ENCODE measurements around the gene CCDC171. TPM values are rescaled to one million over a fixed set of nuclear protein-coding genes. Genes with fewer than 3 reads are reported as not detected.

CCDC171 gene
- polyA plus RNA-seq, 1 donor from 2014 or later = 9.1 TPM

DNA sequence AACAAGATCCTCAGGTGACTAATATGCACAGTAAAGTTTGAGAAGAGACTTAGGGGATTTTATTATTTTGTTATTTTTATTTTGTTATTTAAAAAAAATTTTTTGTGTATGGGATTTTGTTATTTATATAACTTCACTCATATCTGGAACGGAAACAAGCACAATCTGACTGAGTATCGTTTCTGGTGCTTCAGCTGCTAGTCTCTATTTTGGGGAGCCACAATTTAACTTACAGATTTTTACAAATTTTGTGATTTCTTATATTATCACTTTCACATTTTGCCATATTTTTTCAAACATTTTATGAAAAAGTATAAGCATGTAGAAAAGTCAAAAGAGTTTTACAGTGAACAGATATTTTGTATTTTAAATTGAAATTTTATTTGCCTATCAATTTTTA lies 208.7 kb downstream of the CCDC171 start:
- Histone ChIP-seq H3K27ac (ENCODE audit: low read length) (no peak overlapping the region), H3F3A (ENCODE audit: insufficient read depth, low read length, poor library complexity, severe bottlenecking) (no peaks in the 10 kb centered on the region), H3K27me3 (ENCODE audit: insufficient read depth, low read depth, low read length) (no peaks in the 10 kb centered on the region), H3K4me3 (ENCODE audit: low read length) (no peak overlapping the region), H4K20me1 (ENCODE audit: insufficient read depth) (no peaks in the 10 kb centered on the region), H2AFZ (ENCODE audit: low read depth, low read length) (no peak overlapping the region), H3K9me3 (ENCODE audit: low read length) (no peaks in the 10 kb centered on the region), H3K79me2 (replicated peaks; ENCODE audit: insufficient read depth, low read length) (no peaks in the 10 kb centered on the region), H3K9ac (ENCODE audit: low read length) (no peak overlapping the region), H3K36me3 (ENCODE audit: insufficient read depth, low read length) (no peaks in the 10 kb centered on the region), H3K4me2 (ENCODE audit: low read length) (no peak overlapping the region), H3K9me2 (ENCODE audit: insufficient read depth, low read length) (no peaks in the 10 kb centered on the region)
- no peak for TF ChIP-seq SMC3 (conservative IDR thresholded peaks at IDR 0.05; ENCODE audit: poor library complexity)

DNA sequence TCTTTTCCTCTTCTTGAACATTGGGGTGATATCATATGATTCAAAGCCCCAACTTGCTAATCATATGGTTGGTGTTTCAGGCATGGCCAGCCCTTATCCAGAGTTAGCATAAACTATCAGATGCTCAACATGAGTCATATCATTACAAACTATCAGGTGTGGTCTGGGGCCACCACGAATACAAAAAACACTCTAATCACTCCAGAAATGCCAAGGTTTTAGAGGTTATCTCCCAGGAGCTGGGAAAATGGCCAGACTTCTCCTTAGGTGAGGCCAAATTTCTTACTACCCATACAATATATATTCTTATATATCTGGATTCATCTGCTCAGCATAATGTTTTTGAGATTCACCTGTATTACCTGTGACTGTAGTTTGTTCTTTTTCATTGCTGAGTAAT lies 210.5 kb downstream of the CCDC171 start:
- Histone ChIP-seq H3K9me3 (ENCODE audit: low read length) (no peaks in the 10 kb centered on the region), H3K79me2 (replicated peaks; ENCODE audit: insufficient read depth, low read length) (no peaks in the 10 kb centered on the region), H3K9ac (ENCODE audit: low read length) (no peak overlapping the region), H3K9me2 (ENCODE audit: insufficient read depth, low read length) (no peaks in the 10 kb centered on the region), H2AFZ (ENCODE audit: low read depth, low read length) (no peak overlapping the region), H3K27me3 (ENCODE audit: insufficient read depth, low read depth, low read length) (no peaks in the 10 kb centered on the region), H3K4me3 (ENCODE audit: low read length) (no peak overlapping the region), H3K36me3 (ENCODE audit: insufficient read depth, low read length) (no peaks in the 10 kb centered on the region), H3K27ac (ENCODE audit: low read length) (no peak overlapping the region), H4K20me1 (ENCODE audit: insufficient read depth) (no peaks in the 10 kb centered on the region), H3K4me2 (ENCODE audit: low read length) (no peak overlapping the region), H3F3A (ENCODE audit: insufficient read depth, low read length, poor library complexity, severe bottlenecking) (no peaks in the 10 kb centered on the region)
- TF ChIP-seq TAF1 (IDR thresholded peaks at IDR 0.05; ENCODE audit: low read depth) (no peak), RAD21 (conservative IDR thresholded peaks at IDR 0.05) (no peak), EP300 (conservative IDR thresholded peaks at IDR 0.05; ENCODE audit: poor library complexity, severe bottlenecking) (no peak), SMC3 (conservative IDR thresholded peaks at IDR 0.05; ENCODE audit: poor library complexity) (no peak), EZH2 (IDR thresholded peaks at IDR 0.05; ENCODE audit: borderline replicate concordance, insufficient read depth, low read length, poor library complexity, severe bottlenecking) (no peak), MXI1 (conservative IDR thresholded peaks at IDR 0.05; ENCODE audit: poor library complexity, severe bottlenecking) (no peak), POLR2AphosphoS5 (IDR thresholded peaks at IDR 0.05) (no peak)
- TF ChIP-seq, protein P1, sequence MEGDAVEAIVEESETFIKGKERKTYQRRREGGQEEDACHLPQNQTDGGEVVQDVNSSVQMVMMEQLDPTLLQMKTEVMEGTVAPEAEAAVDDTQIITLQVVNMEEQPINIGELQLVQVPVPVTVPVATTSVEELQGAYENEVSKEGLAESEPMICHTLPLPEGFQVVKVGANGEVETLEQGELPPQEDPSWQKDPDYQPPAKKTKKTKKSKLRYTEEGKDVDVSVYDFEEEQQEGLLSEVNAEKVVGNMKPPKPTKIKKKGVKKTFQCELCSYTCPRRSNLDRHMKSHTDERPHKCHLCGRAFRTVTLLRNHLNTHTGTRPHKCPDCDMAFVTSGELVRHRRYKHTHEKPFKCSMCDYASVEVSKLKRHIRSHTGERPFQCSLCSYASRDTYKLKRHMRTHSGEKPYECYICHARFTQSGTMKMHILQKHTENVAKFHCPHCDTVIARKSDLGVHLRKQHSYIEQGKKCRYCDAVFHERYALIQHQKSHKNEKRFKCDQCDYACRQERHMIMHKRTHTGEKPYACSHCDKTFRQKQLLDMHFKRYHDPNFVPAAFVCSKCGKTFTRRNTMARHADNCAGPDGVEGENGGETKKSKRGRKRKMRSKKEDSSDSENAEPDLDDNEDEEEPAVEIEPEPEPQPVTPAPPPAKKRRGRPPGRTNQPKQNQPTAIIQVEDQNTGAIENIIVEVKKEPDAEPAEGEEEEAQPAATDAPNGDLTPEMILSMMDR (IDR thresholded peaks at IDR 0.05; ENCODE audit: poor library complexity, severe bottlenecking) = no peak
- TF ChIP-seq, protein P2, sequence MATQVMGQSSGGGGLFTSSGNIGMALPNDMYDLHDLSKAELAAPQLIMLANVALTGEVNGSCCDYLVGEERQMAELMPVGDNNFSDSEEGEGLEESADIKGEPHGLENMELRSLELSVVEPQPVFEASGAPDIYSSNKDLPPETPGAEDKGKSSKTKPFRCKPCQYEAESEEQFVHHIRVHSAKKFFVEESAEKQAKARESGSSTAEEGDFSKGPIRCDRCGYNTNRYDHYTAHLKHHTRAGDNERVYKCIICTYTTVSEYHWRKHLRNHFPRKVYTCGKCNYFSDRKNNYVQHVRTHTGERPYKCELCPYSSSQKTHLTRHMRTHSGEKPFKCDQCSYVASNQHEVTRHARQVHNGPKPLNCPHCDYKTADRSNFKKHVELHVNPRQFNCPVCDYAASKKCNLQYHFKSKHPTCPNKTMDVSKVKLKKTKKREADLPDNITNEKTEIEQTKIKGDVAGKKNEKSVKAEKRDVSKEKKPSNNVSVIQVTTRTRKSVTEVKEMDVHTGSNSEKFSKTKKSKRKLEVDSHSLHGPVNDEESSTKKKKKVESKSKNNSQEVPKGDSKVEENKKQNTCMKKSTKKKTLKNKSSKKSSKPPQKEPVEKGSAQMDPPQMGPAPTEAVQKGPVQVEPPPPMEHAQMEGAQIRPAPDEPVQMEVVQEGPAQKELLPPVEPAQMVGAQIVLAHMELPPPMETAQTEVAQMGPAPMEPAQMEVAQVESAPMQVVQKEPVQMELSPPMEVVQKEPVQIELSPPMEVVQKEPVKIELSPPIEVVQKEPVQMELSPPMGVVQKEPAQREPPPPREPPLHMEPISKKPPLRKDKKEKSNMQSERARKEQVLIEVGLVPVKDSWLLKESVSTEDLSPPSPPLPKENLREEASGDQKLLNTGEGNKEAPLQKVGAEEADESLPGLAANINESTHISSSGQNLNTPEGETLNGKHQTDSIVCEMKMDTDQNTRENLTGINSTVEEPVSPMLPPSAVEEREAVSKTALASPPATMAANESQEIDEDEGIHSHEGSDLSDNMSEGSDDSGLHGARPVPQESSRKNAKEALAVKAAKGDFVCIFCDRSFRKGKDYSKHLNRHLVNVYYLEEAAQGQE (IDR thresholded peaks at IDR 0.05; ENCODE audit: borderline replicate concordance) = no peak

DNA sequence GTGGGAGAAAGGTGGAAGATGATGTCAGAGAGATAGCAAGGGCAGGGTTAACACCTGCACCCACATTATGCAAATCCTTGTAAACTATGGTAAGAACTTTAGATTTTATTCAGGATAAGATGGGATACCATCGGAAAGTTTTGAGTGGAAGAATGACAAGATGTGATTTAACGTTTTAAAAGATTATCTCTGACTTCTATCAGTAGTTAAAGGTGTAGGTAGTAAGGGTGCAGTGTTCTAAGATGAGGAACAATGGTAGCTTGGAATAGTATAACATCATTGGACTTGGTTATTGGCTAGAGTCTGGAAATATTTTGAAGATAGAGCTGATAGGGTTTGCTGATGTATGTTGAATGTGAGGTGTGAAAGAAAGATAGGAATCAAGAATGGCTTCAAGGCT lies 211.3 kb downstream of the CCDC171 start:
- Histone ChIP-seq H3K4me2 (ENCODE audit: low read length) (no peak overlapping the region), H4K20me1 (ENCODE audit: insufficient read depth) (no peaks in the 10 kb centered on the region), H3K9ac (ENCODE audit: low read length) (no peak overlapping the region), H3K27ac (ENCODE audit: low read length) (no peak overlapping the region), H3F3A (ENCODE audit: insufficient read depth, low read length, poor library complexity, severe bottlenecking) (no peaks in the 10 kb centered on the region), H3K9me2 (ENCODE audit: insufficient read depth, low read length) (no peaks in the 10 kb centered on the region), H2AFZ (ENCODE audit: low read depth, low read length) (no peak overlapping the region), H3K9me3 (ENCODE audit: low read length) (no peaks in the 10 kb centered on the region), H3K79me2 (replicated peaks; ENCODE audit: insufficient read depth, low read length) (no peaks in the 10 kb centered on the region), H3K36me3 (ENCODE audit: insufficient read depth, low read length) (no peaks in the 10 kb centered on the region), H3K27me3 (ENCODE audit: insufficient read depth, low read depth, low read length) (no peaks in the 10 kb centered on the region), H3K4me3 (ENCODE audit: low read length) (no peak overlapping the region)
- TF ChIP-seq, protein P2 (IDR thresholded peaks at IDR 0.05; ENCODE audit: borderline replicate concordance) = no peak
- TF ChIP-seq TAF1 (IDR thresholded peaks at IDR 0.05; ENCODE audit: low read depth) = no peak
- no peak for TF ChIP-seq EP300 (conservative IDR thresholded peaks at IDR 0.05; ENCODE audit: poor library complexity, severe bottlenecking)
- no peak for TF ChIP-seq EZH2 (IDR thresholded peaks at IDR 0.05; ENCODE audit: borderline replicate concordance, insufficient read depth, low read length, poor library complexity, severe bottlenecking)
- no peak for TF ChIP-seq SMC3 (conservative IDR thresholded peaks at IDR 0.05; ENCODE audit: poor library complexity)
- TF ChIP-seq MXI1 (conservative IDR thresholded peaks at IDR 0.05; ENCODE audit: poor library complexity, severe bottlenecking) = no peak
- TF ChIP-seq, protein P1 (IDR thresholded peaks at IDR 0.05; ENCODE audit: poor library complexity, severe bottlenecking) = no peak
- TF ChIP-seq RAD21 (conservative IDR thresholded peaks at IDR 0.05) = no peak
- no peak for TF ChIP-seq POLR2AphosphoS5 (IDR thresholded peaks at IDR 0.05)
